Gastroesophageal sphincter (tissue), 4 donors: ENCODE results near the gene SLC39A8. TPM values are rescaled to one million over a fixed set of nuclear protein-coding genes. Genes with fewer than 3 reads are reported as not detected.

Experiments used
- ATAC-seq: fragments of 150-250 bp; one replicate; pipeline ENCODE4 v1.9.1; 2016; ENCODE audit warnings: mild to moderate bottlenecking, moderate library complexity
- H3K27ac ChIP-seq, 4 donors: fragments of 200-600 bp; sonication (generic) in 3 of 4; 1 replicate in 3 of 4; 2 replicates in 1 of 4; pipeline ENCODE4 v1.5.1; 2016 to 2019
- H3K27me3 ChIP-seq: fragments of 200-600 bp; sonication (generic); one replicate; pipeline ENCODE4 v1.5.1; 2019
- H3K36me3 ChIP-seq, 2 donors: fragments of 200-600 bp; sonication (generic); one replicate each; pipeline ENCODE4 v1.5.1; 2019; ENCODE audit warnings: control low read depth in 1 of 2
- H3K4me1 ChIP-seq, 3 donors: fragments of 200-600 bp; sonication (generic); 1 replicate in 2 of 3; 2 replicates in 1 of 3; pipeline ENCODE4 v1.5.1; 2016 to 2019; ENCODE audit warnings: control low read depth in 2 of 3
- H3K4me3 ChIP-seq, 2 donors: fragments of 200-600 bp; sonication (generic); one replicate each; pipeline ENCODE4 v1.5.1; 2019; ENCODE audit warnings: mild to moderate bottlenecking in 1 of 2, moderate library complexity in 1 of 2
- H3K9me3 ChIP-seq, 3 donors: fragments of 200-600 bp; sonication (generic); one replicate each; pipeline ENCODE4 v1.5.1; 2017 to 2019; ENCODE audit warnings: control low read depth in 2 of 3
- CTCF ChIP-seq, 4 experiments: fragments of 200-600 bp in 2 of 4; fragments of 450-650 bp in 2 of 4; sonication (generic) in 1 of 4; IDR thresholded peaks; one replicate each; pipeline ENCODE4 v1.5.1; 2017 to 2019; ENCODE audit warnings: antibody characterized with exemption in 4 of 4, mild to moderate bottlenecking in 2 of 4, moderate library complexity in 2 of 4
- EP300 ChIP-seq: sonication (generic); formaldehyde crosslinking; IDR thresholded peaks from one replicate; pipeline ENCODE4 v1.6.1; 2017; ENCODE audit warnings: antibody characterized with exemption, mild to moderate bottlenecking
- POLR2A ChIP-seq, 2 donors: fragments of 450-650 bp; IDR thresholded peaks; one replicate each; pipeline ENCODE4 v1.6.1; 2017; ENCODE audit warnings: antibody characterized with exemption in 2 of 2, mild to moderate bottlenecking in 2 of 2, moderate library complexity in 1 of 2
- POLR2AphosphoS5 ChIP-seq: sonication (generic); formaldehyde crosslinking; IDR thresholded peaks from one replicate; pipeline ENCODE4 v1.6.1; 2017; ENCODE audit warnings: antibody characterized with exemption
- WGBS, 2 donors: methylation state at CpG; one replicate each; pipeline ENCODE4 v1.1.5; 2018; ENCODE audit warnings: low coverage in 1 of 2; 5-methylcytosine and 5-hydroxymethylcytosine counted together
- total RNA-seq, 4 donors: library from RNA; depleted of rRNA; stranded (reverse); fragments of >200 nt; gene quantifications; one replicate each; pipeline ENCODE4 v1.1.0, GENCODE V29; 2016

The SLC39A8 gene
- total RNA-seq, 4 donors from 2014 or later: 1.7 to 13.8 (median 4.8) TPM

- Histone ChIP-seq H3K4me1 (peaks cover 0 to 25% (median 0%) of the 10 kb centered on the region in 3 donors), H3K4me3 (peak overlapping the region; percentile 63 to 66), H3K36me3 (no peaks in the 10 kb centered on the region), H3K27ac (peak overlapping the region in 3 of 4 donors; percentile 68 to 76 (median 73)), H3K9me3 (no peaks in the 10 kb centered on the region), H3K27me3 (no peaks in the 10 kb centered on the region)
- TF ChIP-seq CTCF (IDR thresholded peaks at IDR 0.05) (peak in 1 of 4 experiments; percentile 14), EP300 (no peak)
- 0% methylated on average over 12 of the region's 48 CpGs; no CpG with 5 or more reads in 1 of the 2 donors for WGBS, 2 donors
- peak; percentile 71 for ATAC-seq
Measured at GRCh38 chr4:102344520-102344953, 745 bp downstream of the SLC39A8 start.

- H3K27ac ChIP-seq: peak overlapping the region in 3 of 4 donors; percentile 68 to 76 (median 73)
- no peaks in the 10 kb centered on the region for H3K9me3 ChIP-seq
- no peak for TF ChIP-seq EP300
- no peak for TF ChIP-seq CTCF (IDR thresholded peaks at IDR 0.05)
- TF ChIP-seq POLR2AphosphoS5: no peak
- no peak for TF ChIP-seq POLR2A (IDR thresholded peaks at IDR 0.05)
- no peaks in the 10 kb centered on the region for H3K36me3 ChIP-seq
- ATAC-seq: no peak
- peak overlapping the region; percentile 63 to 66 for H3K4me3 ChIP-seq
- H3K4me1 ChIP-seq: peaks cover 0 to 25% (median 0%) of the 10 kb centered on the region in 3 donors
- no peaks in the 10 kb centered on the region for H3K27me3 ChIP-seq
- 8 to 28% methylated on average over 9 to 18 of the region's 21 CpGs for WGBS, 2 donors
Measured at GRCh38 chr4:102343964-102344519, 1.2 kb downstream of the SLC39A8 start.

GRCh38 chr4:102342404-102343074, 2.7 kb downstream of the SLC39A8 start:
- no peaks in the 10 kb centered on the region for H3K27me3 ChIP-seq
- TF ChIP-seq CTCF (IDR thresholded peaks at IDR 0.05) (no peak), EP300 (no peak), POLR2A (IDR thresholded peaks at IDR 0.05) (no peak), POLR2AphosphoS5 (no peak)
- no peak overlapping the region for H3K4me3 ChIP-seq
- ATAC-seq: no peak
- H3K36me3 ChIP-seq: no peaks in the 10 kb centered on the region
- 77 to 88% methylated on average over 3 of the region's 3 CpGs for WGBS, 2 donors
- peaks cover 0 to 25% (median 0%) of the 10 kb centered on the region in 3 donors for H3K4me1 ChIP-seq
- H3K27ac ChIP-seq: no peak overlapping the region
- H3K9me3 ChIP-seq: no peaks in the 10 kb centered on the region

DNA sequence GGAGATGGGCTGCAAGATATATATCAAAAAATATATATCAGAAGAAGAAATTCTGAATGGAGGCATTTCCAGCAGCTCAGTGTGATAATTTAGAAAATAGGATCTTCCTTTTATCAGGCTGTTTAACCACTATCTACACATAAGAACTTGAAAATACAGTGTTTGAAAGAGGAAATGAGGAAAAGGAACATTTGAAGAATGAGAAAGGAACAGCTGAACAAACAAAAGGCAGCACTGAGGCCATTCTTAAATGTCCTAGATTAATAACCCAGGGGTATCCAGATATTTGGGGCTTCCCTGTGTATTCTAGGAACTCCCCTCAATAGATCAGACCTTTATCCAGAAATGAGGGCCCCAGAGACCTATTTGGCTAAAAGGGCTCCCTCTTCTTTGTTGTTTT, 4.1 kb downstream of the SLC39A8 start:
- Histone ChIP-seq H3K36me3 (no peaks in the 10 kb centered on the region), H3K9me3 (no peaks in the 10 kb centered on the region), H3K27me3 (no peaks in the 10 kb centered on the region), H3K4me1 (peaks cover 0 to 25% (median 0%) of the 10 kb centered on the region in 3 donors), H3K4me3 (no peak overlapping the region), H3K27ac (no peak overlapping the region)
- no peak for ATAC-seq
- TF ChIP-seq POLR2A (IDR thresholded peaks at IDR 0.05) (no peak), EP300 (no peak)

DNA sequence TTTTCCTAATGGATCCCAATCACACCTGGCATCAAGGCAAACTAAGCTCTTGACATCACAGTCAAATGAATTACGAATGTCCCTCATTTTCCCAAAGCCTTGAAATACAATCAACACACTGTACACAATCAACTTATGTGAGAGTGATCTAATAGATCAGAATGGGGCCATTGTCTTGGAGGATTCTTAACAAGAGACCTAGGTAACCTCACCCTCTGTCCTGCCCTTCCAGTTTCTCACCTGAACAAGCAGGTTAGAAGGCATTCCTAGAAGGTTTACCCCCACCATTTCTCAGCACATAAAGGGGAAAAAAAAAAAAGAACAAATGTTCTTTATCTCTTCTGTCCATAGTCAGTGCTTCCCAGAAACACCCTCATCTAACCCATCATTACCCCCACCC, 6.3 kb downstream of the SLC39A8 start:
- H3K27me3 ChIP-seq: no peaks in the 10 kb centered on the region
- peaks cover 0 to 9% (median 0%) of the 10 kb centered on the region in 3 donors for H3K4me1 ChIP-seq
- no peak for ATAC-seq
- no peaks in the 10 kb centered on the region for H3K9me3 ChIP-seq
- no peak overlapping the region for H3K27ac ChIP-seq
- H3K36me3 ChIP-seq: no peaks in the 10 kb centered on the region
- H3K4me3 ChIP-seq: no peak overlapping the region
- TF ChIP-seq POLR2AphosphoS5 (no peak), POLR2A (IDR thresholded peaks at IDR 0.05) (no peak)
- 100% methylated on average over 1 of the region's 1 CpG for WGBS, 2 donors

DNA sequence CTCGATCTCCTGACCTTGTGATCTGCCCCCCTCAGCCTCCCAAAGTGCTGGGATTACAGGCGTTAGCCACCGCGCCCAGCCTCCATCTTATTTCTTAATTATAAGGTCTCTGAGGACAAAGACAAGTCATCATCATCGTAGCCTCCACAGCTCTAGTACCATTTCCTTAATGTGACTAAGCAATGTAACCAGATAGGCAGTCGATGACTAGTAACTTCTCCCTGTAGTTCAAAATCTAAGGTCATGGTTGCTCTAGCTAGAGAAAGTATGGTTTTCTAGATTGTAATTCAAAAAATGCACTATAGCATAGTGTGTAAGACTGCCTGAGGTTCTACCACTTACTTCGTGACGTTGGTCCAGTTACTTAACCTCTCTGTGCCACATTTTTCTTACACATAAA, 6.9 kb downstream of the SLC39A8 start:
- Histone ChIP-seq H3K27me3 (no peaks in the 10 kb centered on the region), H3K36me3 (no peaks in the 10 kb centered on the region), H3K4me1 (peaks cover 0 to 4% (median 0%) of the 10 kb centered on the region in 3 donors), H3K27ac (no peak overlapping the region), H3K9me3 (no peaks in the 10 kb centered on the region), H3K4me3 (no peak overlapping the region)
- TF ChIP-seq POLR2AphosphoS5: no peak
- no peak for TF ChIP-seq EP300
- TF ChIP-seq CTCF (IDR thresholded peaks at IDR 0.05): no peak
- no peak for TF ChIP-seq POLR2A (IDR thresholded peaks at IDR 0.05)
- WGBS, 2 donors: 95 to 97% methylated on average over 3 to 6 of the region's 8 CpGs
- ATAC-seq: no peak
